OCI-LY7 (cell line): Measurements from ENCODE around the gene UGT1A10. TPM values are rescaled to one million over a fixed set of nuclear protein-coding genes. Genes with fewer than 3 reads are reported as not detected.

Experiments used
- BruUV-seq: library from RNA; stranded (reverse); fragments of 400-500 nt; replicated peaks from 2 replicates; lab custom pipeline; 2021; lab: Mats Ljungman, UMichigan
- CTCF ChIA-PET: fragments of 300-600 bp; sonication (Branson Sonifier 250); formaldehyde crosslinking; loops from one replicate; lab custom pipeline; 2022; ENCODE audit warnings: antibody characterized with exemption; ENCODE audit not compliant: unreplicated experiment; lab: Charles Lee
- POLR2A ChIA-PET: fragments of 300-600 bp; sonication (Branson Sonifier 250); formaldehyde crosslinking; loops from one replicate; lab custom pipeline; 2022; ENCODE audit warnings: antibody characterized with exemption; lab: Charles Lee
- DNase-seq: peaks from one replicate; pipeline ENCODE4 v3.0.0-alpha.2; 2015; ENCODE audit warnings: low spot score
- H2AFZ ChIP-seq: fragments of 200-600 bp; sonication (generic), shearing (Covaris generic); 2 replicates; pipeline ENCODE4 v1.6.1; 2014; ENCODE audit warnings: mild to moderate bottlenecking, antibody characterized with exemption, low read length, moderate library complexity
- H3K27ac ChIP-seq: fragments of 200-600 bp; sonication (generic); 2 replicates; pipeline ENCODE4 v1.5.1; 2014; ENCODE audit warnings: mixed run types, low read depth, mild to moderate bottlenecking, moderate library complexity, low read length, inconsistent platforms; ENCODE audit not compliant: poor library complexity, severe bottlenecking
- H3K36me3 ChIP-seq: fragments of 200-600 bp; sonication (generic); 2 replicates; pipeline ENCODE4 v1.6.1; 2014; ENCODE audit warnings: mild to moderate bottlenecking, antibody characterized with exemption, low read length, moderate library complexity, mixed read lengths; ENCODE audit not compliant: insufficient read depth
- H3K4me1 ChIP-seq: fragments of 200-600 bp; sonication (generic); 2 replicates; pipeline ENCODE4 v1.5.1; 2014; ENCODE audit warnings: mild to moderate bottlenecking, low read length; ENCODE audit not compliant: insufficient read depth, poor library complexity, severe bottlenecking
- H3K4me2 ChIP-seq: fragments of 200-600 bp; sonication (generic); 2 replicates; pipeline ENCODE4 v1.6.1; 2014; ENCODE audit warnings: mild to moderate bottlenecking, low read length
- H3K4me3 ChIP-seq: fragments of 200-600 bp; sonication (generic); 2 replicates; pipeline ENCODE4 v1.5.1; 2014; ENCODE audit warnings: mild to moderate bottlenecking, low read depth, low read length; ENCODE audit not compliant: poor library complexity, severe bottlenecking
- H3K79me2 ChIP-seq: fragments of 200-600 bp; sonication (generic); 2 replicates; pipeline ENCODE4 v1.6.1; 2016; ENCODE audit warnings: low read depth, mild to moderate bottlenecking, low read length, moderate library complexity, mixed read lengths; ENCODE audit not compliant: insufficient read depth
- H3K9me2 ChIP-seq: fragments of 200-600 bp; sonication (generic); 2 replicates; pipeline ENCODE4 v1.6.1; 2016; ENCODE audit warnings: mild to moderate bottlenecking, low read length, mixed read lengths; ENCODE audit not compliant: insufficient read depth
- H3K9me3 ChIP-seq: fragments of 200-600 bp; sonication (generic); 2 replicates; pipeline ENCODE4 v1.6.1; 2014; ENCODE audit warnings: mild to moderate bottlenecking, mixed run types, low read length, mixed read lengths
- H4K20me1 ChIP-seq: fragments of 200-600 bp; sonication (generic); 2 replicates; pipeline ENCODE4 v1.6.1; 2014; ENCODE audit warnings: mild to moderate bottlenecking, antibody characterized with exemption, low read length, moderate library complexity, mixed read lengths; ENCODE audit not compliant: insufficient read depth
- EZH2phosphoT487 ChIP-seq: fragments of 200-600 bp; sonication (generic); IDR thresholded peaks from 2 replicates; pipeline ENCODE4 v1.6.1; 2018; ENCODE audit warnings: low read depth, borderline replicate concordance, mild to moderate bottlenecking, mixed run types, antibody characterized with exemption, low read length, moderate library complexity, mixed read lengths
- intact Hi-C: fragments of 100-400 bp; cut with micrococcal nuclease; formaldehyde crosslinking; loops from one replicate; pipeline ENCODE4 v1.10.0; 2022; ENCODE audit not compliant: unreplicated experiment
- total RNA-seq, 2 experiments: library from RNA; depleted of rRNA in 1 of 2; stranded (reverse); fragments of >200 nt in 1 of 2; shearing (Covaris generic) in 1 of 2; gene quantifications; 2 replicates each; pipeline ENCODE4 v1.2.3, GENCODE V29; 2014 to 2022
- TF ChIP-seq, protein P1 (sequence below): fragments of 200-600 bp; sonication (generic); conservative IDR thresholded peaks from 2 replicates; pipeline ENCODE4 v1.5.1; 2014; ENCODE audit warnings: mild to moderate bottlenecking, antibody characterized with exemption, low read length, moderate library complexity, mixed read lengths

UGT1A10 gene
- total RNA-seq, 2 experiments from 2014 or later, result not detected

DNA sequence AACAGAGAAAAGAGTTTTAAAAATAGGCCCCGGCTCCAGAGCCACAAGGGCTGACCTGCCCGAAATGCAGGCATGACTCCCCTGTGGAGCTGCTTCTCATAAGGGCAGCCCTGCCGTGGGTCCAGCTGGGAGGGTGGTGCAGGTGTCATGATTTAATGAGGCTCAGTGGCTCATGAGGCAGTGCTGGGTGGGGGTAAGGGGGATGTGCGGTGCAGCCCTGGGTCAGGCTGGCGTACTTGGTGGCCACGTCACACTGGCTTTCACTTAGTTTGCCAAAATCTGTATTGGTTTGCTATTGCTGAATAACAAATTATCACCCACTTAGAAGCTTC lies 184.5 kb downstream of the UGT1A10 start:
- H3K79me2 ChIP-seq, result no peaks in the 10 kb centered on the region
- no peak overlapping the region for H2AFZ ChIP-seq
- H4K20me1 ChIP-seq, result no peaks in the 10 kb centered on the region
- ChIA-PET POLR2A (interaction anchor here (0.6 kb wide), 1 partner anchor 51 kb away, joined by 4 read pairs; no protein-coding TSS in a partner anchor), CTCF (interaction anchor here (0.5 kb wide), 1 partner anchor 38 kb away, joined by 3 read pairs; no protein-coding TSS in a partner anchor)
- H3K9me2 ChIP-seq, result no peaks in the 10 kb centered on the region
- TF ChIP-seq, protein P1, sequence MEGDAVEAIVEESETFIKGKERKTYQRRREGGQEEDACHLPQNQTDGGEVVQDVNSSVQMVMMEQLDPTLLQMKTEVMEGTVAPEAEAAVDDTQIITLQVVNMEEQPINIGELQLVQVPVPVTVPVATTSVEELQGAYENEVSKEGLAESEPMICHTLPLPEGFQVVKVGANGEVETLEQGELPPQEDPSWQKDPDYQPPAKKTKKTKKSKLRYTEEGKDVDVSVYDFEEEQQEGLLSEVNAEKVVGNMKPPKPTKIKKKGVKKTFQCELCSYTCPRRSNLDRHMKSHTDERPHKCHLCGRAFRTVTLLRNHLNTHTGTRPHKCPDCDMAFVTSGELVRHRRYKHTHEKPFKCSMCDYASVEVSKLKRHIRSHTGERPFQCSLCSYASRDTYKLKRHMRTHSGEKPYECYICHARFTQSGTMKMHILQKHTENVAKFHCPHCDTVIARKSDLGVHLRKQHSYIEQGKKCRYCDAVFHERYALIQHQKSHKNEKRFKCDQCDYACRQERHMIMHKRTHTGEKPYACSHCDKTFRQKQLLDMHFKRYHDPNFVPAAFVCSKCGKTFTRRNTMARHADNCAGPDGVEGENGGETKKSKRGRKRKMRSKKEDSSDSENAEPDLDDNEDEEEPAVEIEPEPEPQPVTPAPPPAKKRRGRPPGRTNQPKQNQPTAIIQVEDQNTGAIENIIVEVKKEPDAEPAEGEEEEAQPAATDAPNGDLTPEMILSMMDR, result no peak
- TF ChIP-seq EZH2phosphoT487, result no peak
- no TSS peak for BruUV-seq
- no peaks in the 10 kb centered on the region for H3K36me3 ChIP-seq
- H3K4me2 ChIP-seq, result no peak overlapping the region
- intact Hi-C loops, result no loop called here
- DNase-seq, result no peak
- no peaks in the 10 kb centered on the region for H3K4me1 ChIP-seq
- H3K27ac ChIP-seq, result no peak overlapping the region
- H3K9me3 ChIP-seq, result no peaks in the 10 kb centered on the region
- no peak overlapping the region for H3K4me3 ChIP-seq

DNA sequence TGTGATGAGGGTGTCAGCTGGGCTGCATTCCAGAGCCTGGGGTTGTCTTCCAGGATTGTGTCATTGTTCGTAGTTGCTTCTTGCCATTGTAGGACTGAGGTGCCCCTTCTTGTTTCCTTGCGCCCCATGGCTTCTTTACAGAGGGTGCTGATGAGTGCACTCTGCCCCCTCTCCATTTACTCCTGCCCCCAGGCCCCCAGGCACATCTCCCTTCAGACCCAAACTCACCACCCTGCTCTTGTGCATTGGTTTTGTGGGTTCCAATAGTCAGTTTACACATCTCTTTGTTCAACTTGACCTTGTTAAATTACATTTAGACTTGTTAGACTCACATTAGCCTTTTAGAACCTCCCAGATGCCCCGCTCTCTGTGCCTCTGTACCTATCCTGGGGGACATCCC lies 184.9 kb downstream of the UGT1A10 start:
- Histone ChIP-seq H3K36me3 (no peaks in the 10 kb centered on the region), H3K4me1 (no peaks in the 10 kb centered on the region), H3K4me2 (no peak overlapping the region), H3K9me3 (no peaks in the 10 kb centered on the region), H3K79me2 (no peaks in the 10 kb centered on the region), H3K4me3 (no peak overlapping the region), H4K20me1 (no peaks in the 10 kb centered on the region), H3K27ac (no peak overlapping the region), H2AFZ (no peak overlapping the region), H3K9me2 (no peaks in the 10 kb centered on the region)
- no peak for DNase-seq
- no TSS peak for BruUV-seq
- ChIA-PET CTCF (no interaction called here), POLR2A (no interaction called here)
- intact Hi-C loops, result no loop called here
- TF ChIP-seq, protein P1, result no peak
- no peak for TF ChIP-seq EZH2phosphoT487

DNA sequence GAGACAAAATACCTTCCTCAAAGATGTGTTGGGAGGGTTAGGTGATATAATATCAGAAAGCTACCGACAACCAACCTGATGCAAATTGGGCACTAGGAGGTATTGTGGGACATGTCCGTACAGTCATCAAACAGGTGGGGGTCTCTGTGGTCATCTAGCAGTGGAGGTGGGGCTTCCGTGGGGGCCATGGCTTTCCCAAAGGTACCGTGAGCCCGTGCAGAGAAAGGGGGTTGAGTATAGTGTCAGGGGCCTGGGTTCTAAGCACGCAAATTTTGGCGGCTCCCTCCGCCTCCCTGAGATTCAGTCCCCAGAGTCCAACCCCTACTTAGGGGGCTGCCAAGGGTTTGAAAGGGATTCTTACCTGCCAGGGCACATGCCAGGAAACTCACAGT lies 185.5 kb downstream of the UGT1A10 start:
- ChIA-PET CTCF (no interaction called here), POLR2A (no interaction called here)
- no peak for TF ChIP-seq EZH2phosphoT487
- TF ChIP-seq, protein P1, result no peak
- Histone ChIP-seq H3K9me2 (no peaks in the 10 kb centered on the region), H3K36me3 (no peaks in the 10 kb centered on the region), H2AFZ (no peak overlapping the region), H4K20me1 (no peaks in the 10 kb centered on the region), H3K4me2 (no peak overlapping the region), H3K27ac (no peak overlapping the region), H3K4me1 (no peaks in the 10 kb centered on the region), H3K79me2 (no peaks in the 10 kb centered on the region), H3K9me3 (no peaks in the 10 kb centered on the region), H3K4me3 (no peak overlapping the region)
- no peak for DNase-seq
- intact Hi-C loops, result no loop called here
- no TSS peak for BruUV-seq
